H9 (cell line): ENCODE measurements around the gene AIG1. TPM values are rescaled to one million over a fixed set of nuclear protein-coding genes. Genes with fewer than 3 reads are reported as not detected.

Experiments
- DNase-seq: peaks from one replicate; pipeline ENCODE4 v3.0.0-alpha.2; 2017
- H2AFZ ChIP-seq: one replicate; pipeline ENCODE4 v1.6.1; 2013; ENCODE audit warnings: mild to moderate bottlenecking, low read length, control low read depth, moderate library complexity
- H2AK5ac ChIP-seq: 2 replicates; pipeline ENCODE4 v1.6.1; 2013; ENCODE audit warnings: low read length, control low read depth, mixed read lengths; ENCODE audit not compliant: insufficient read length
- H2BK120ac ChIP-seq: one replicate; pipeline ENCODE4 v1.6.1; 2013; ENCODE audit warnings: low read depth, mild to moderate bottlenecking, low read length, control low read depth, inconsistent platforms; ENCODE audit not compliant: poor library complexity, severe bottlenecking
- H2BK12ac ChIP-seq: 2 replicates; pipeline ENCODE4 v1.6.1; 2013; ENCODE audit warnings: low read length, control low read depth, mixed read lengths, low read depth; ENCODE audit not compliant: insufficient read length
- H2BK15ac ChIP-seq: 2 replicates; pipeline ENCODE4 v1.6.1; 2013; ENCODE audit warnings: low read depth, low read length, control low read depth
- H2BK20ac ChIP-seq: one replicate; pipeline ENCODE4 v1.6.1; 2013; ENCODE audit warnings: low read depth, mild to moderate bottlenecking, low read length, control low read depth, inconsistent platforms; ENCODE audit not compliant: poor library complexity, severe bottlenecking
- H2BK5ac ChIP-seq: 2 replicates; pipeline ENCODE4 v1.6.1; 2013; ENCODE audit warnings: low read length, control low read depth, mixed read lengths; ENCODE audit not compliant: insufficient read length
- H3K14ac ChIP-seq: 2 replicates; pipeline ENCODE4 v1.6.1; 2013; ENCODE audit warnings: low read length, control low read depth; ENCODE audit not compliant: insufficient read depth
- H3K18ac ChIP-seq: 2 replicates; pipeline ENCODE4 v1.6.1; 2013; ENCODE audit warnings: low read depth, mild to moderate bottlenecking, mixed read lengths, low read length, control low read depth; ENCODE audit not compliant: insufficient read length
- H3K23ac ChIP-seq: 2 replicates; pipeline ENCODE4 v1.6.1; 2013; ENCODE audit warnings: low read length, control low read depth, mixed read lengths, low read depth; ENCODE audit not compliant: insufficient read length
- H3K23me2 ChIP-seq: 2 replicates; pipeline ENCODE4 v1.6.1; 2013; ENCODE audit warnings: low read depth, mild to moderate bottlenecking, mixed read lengths, low read length, control low read depth; ENCODE audit not compliant: insufficient read length, poor library complexity, severe bottlenecking
- H3K27ac ChIP-seq: 2 replicates; pipeline ENCODE4 v1.5.1; 2013; ENCODE audit warnings: low read length, control low read depth, mixed read lengths, low read depth; ENCODE audit not compliant: insufficient read length
- H3K27me3 ChIP-seq: 2 replicates; pipeline ENCODE4 v1.6.1; 2013; ENCODE audit warnings: low read length, control low read depth, inconsistent platforms; ENCODE audit not compliant: insufficient read depth
- H3K4ac ChIP-seq: 2 replicates; pipeline ENCODE4 v1.6.1; 2013; ENCODE audit warnings: low read depth, mild to moderate bottlenecking, control low read depth, inconsistent platforms, low read length, moderate library complexity
- H3K4me1 ChIP-seq: 2 replicates; pipeline ENCODE4 v1.6.1; 2013; ENCODE audit warnings: low read length, control low read depth, inconsistent platforms; ENCODE audit not compliant: insufficient read depth
- H3K4me2 ChIP-seq: 2 replicates; pipeline ENCODE4 v1.6.1; 2013; ENCODE audit warnings: low read length, control low read depth, mixed read lengths; ENCODE audit not compliant: insufficient read length, insufficient read depth
- H3K56ac ChIP-seq: 2 replicates; pipeline ENCODE4 v1.6.1; 2013; ENCODE audit warnings: low read depth, mild to moderate bottlenecking, mixed read lengths, low read length, control low read depth; ENCODE audit not compliant: insufficient read length
- H3K79me1 ChIP-seq: 2 replicates; pipeline ENCODE4 v1.6.1; 2013; ENCODE audit warnings: low read depth, mild to moderate bottlenecking, moderate library complexity, low read length, control low read depth, inconsistent platforms; ENCODE audit not compliant: insufficient read depth, poor library complexity, severe bottlenecking
- H3K79me2 ChIP-seq: 2 replicates; pipeline ENCODE4 v1.6.1; 2013; ENCODE audit warnings: low read length, control low read depth, inconsistent platforms; ENCODE audit not compliant: insufficient read depth
- H3K9ac ChIP-seq: 2 replicates; pipeline ENCODE4 v1.6.1; 2013; ENCODE audit warnings: low read length, control low read depth, mixed read lengths; ENCODE audit not compliant: insufficient read length; ENCODE audit errors: extremely low read depth
- H3K9me3 ChIP-seq: one replicate; pipeline ENCODE4 v1.6.1; 2013; ENCODE audit warnings: low read depth, low read length, inconsistent platforms; ENCODE audit not compliant: control insufficient read depth
- H3T11ph ChIP-seq: one replicate; pipeline ENCODE4 v1.6.1; 2013; ENCODE audit warnings: mild to moderate bottlenecking, low read length, control low read depth, inconsistent platforms
- H4K20me1 ChIP-seq: one replicate; pipeline ENCODE4 v1.6.1; 2013; ENCODE audit not compliant: control insufficient read depth, insufficient read length, insufficient read depth
- H4K5ac ChIP-seq: 2 replicates; pipeline ENCODE4 v1.6.1; 2013; ENCODE audit warnings: low read depth, mild to moderate bottlenecking, mixed read lengths, low read length, control low read depth; ENCODE audit not compliant: insufficient read length
- H4K8ac ChIP-seq: replicated peaks from 2 replicates; pipeline ENCODE4 v1.6.1; 2013; ENCODE audit warnings: low read length, control low read depth, mixed read lengths, low read depth; ENCODE audit not compliant: insufficient read length
- H4K91ac ChIP-seq: 2 replicates; pipeline ENCODE4 v1.6.1; 2013; ENCODE audit warnings: low read depth, mild to moderate bottlenecking, moderate library complexity, mixed read lengths, low read length, control low read depth; ENCODE audit not compliant: insufficient read length
- H3K27ac Mint-ChIP-seq, 3 experiments: 2 replicates in 2 of 3; 3 replicates in 1 of 3; pipeline ENCODE4 v1.8.0; 2020 to 2021; ENCODE audit warnings: mixed read lengths in 3 of 3, mild to moderate bottlenecking in 1 of 3, moderate library complexity in 1 of 3
- H3K27me3 Mint-ChIP-seq: 2 replicates; pipeline ENCODE4 v1.8.0; 2021; ENCODE audit warnings: low read depth, mild to moderate bottlenecking, moderate library complexity, mixed read lengths
- H3K36me3 Mint-ChIP-seq, 3 experiments: 2 replicates in 2 of 3; 3 replicates in 1 of 3; pipeline ENCODE4 v1.8.0; 2020 to 2021; ENCODE audit warnings: low read depth in 3 of 3, mixed read lengths in 3 of 3; ENCODE audit not compliant: insufficient read depth in 1 of 3
- H3K4me1 Mint-ChIP-seq, 2 experiments: 2 replicates each; pipeline ENCODE4 v1.8.0; 2020; ENCODE audit warnings: mixed read lengths in 2 of 2
- H3K4me3 Mint-ChIP-seq, 2 experiments: 2 replicates in 1 of 2; 3 replicates in 1 of 2; pipeline ENCODE4 v1.8.0; 2020 to 2021; ENCODE audit warnings: mild to moderate bottlenecking in 2 of 2, mixed read lengths in 2 of 2, moderate library complexity in 1 of 2
- H3K9me3 Mint-ChIP-seq, 2 experiments: 2 replicates in 1 of 2; 3 replicates in 1 of 2; pipeline ENCODE4 v1.8.0; 2020; ENCODE audit warnings: mild to moderate bottlenecking in 2 of 2, mixed read lengths in 2 of 2, moderate library complexity in 1 of 2
- WGBS: extraction: QIAGEN DNeasy Blood & Tissue Kit; methylation state at CpG from one replicate; pipeline ENCODE4 v1.1.7; 2013; ENCODE audit warnings: missing lambda C conversion rate, low lambda C conversion rate, mixed read lengths; ENCODE audit not compliant: insufficient read length; ENCODE audit errors: extremely low coverage; 5-methylcytosine and 5-hydroxymethylcytosine counted together
- total RNA-seq: library from RNA; stranded (reverse); gene quantifications from 2 replicates; pipeline ENCODE4 v1.2.1, GENCODE V29; 2021
- TF ChIP-seq, protein P1 (sequence below): fragments of 200-600 bp; sonication (generic); conservative IDR thresholded peaks from 3 replicates; pipeline ENCODE4 v1.8.0; 2021; ENCODE audit warnings: antibody characterized with exemption, mild to moderate bottlenecking

Gene AIG1
- total RNA-seq, 1 experiment from 2014 or later: 44.6 TPM

DNA sequence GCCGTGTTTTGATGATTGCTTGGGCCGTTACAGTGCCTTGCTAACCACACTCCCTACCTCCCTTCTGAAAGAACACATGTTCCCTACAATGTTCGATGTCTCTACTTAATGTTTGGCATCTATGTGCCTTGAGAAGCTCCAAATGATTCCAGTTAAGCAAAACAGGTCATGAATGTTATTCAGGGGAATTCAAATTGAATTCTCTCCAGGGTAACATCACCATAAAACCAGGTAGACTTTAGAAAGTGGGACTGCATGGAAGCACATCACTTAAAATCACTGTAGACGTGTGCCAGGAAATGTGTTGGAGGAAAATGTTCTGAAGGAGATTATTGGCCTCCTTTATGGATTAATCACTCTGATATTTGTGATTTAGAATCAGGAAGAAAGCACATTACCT is 261.7 kb downstream of the AIG1 start:
- Histone ChIP-seq H2BK12ac (no peak overlapping the region), H3T11ph (no peak overlapping the region), H4K20me1 (no peaks in the 10 kb centered on the region), H3K79me2 (no peaks in the 10 kb centered on the region), H3K4me1 (no peaks in the 10 kb centered on the region), H3K23ac (no peak overlapping the region), H3K9me3 (no peaks in the 10 kb centered on the region), H3K4me2 (no peak overlapping the region), H3K18ac (no peak overlapping the region), H3K9ac (no peak overlapping the region), H4K5ac (no peak overlapping the region), H2BK5ac (no peak overlapping the region), H2BK120ac (no peak overlapping the region), H2BK20ac (no peak overlapping the region), H4K8ac (no peak overlapping the region), H3K56ac (no peak overlapping the region), H3K79me1 (no peaks in the 10 kb centered on the region), H2AK5ac (no peak overlapping the region), H3K14ac (no peak overlapping the region), H2AFZ (no peak overlapping the region), H3K23me2 (no peaks in the 10 kb centered on the region), H3K27me3 (no peaks in the 10 kb centered on the region), H4K91ac (no peak overlapping the region), H2BK15ac (no peak overlapping the region), H3K4ac (no peak overlapping the region), H3K27ac (no peak overlapping the region)
- H3K4me3 Mint-ChIP-seq: no peak overlapping the region
- H3K4me1 Mint-ChIP-seq: no peaks in the 10 kb centered on the region
- no peaks in the 10 kb centered on the region for H3K27me3 Mint-ChIP-seq
- H3K27ac Mint-ChIP-seq: no peak overlapping the region; a peak in 1 of 7 replicates
- DNase-seq: no peak
- TF ChIP-seq, protein P1, sequence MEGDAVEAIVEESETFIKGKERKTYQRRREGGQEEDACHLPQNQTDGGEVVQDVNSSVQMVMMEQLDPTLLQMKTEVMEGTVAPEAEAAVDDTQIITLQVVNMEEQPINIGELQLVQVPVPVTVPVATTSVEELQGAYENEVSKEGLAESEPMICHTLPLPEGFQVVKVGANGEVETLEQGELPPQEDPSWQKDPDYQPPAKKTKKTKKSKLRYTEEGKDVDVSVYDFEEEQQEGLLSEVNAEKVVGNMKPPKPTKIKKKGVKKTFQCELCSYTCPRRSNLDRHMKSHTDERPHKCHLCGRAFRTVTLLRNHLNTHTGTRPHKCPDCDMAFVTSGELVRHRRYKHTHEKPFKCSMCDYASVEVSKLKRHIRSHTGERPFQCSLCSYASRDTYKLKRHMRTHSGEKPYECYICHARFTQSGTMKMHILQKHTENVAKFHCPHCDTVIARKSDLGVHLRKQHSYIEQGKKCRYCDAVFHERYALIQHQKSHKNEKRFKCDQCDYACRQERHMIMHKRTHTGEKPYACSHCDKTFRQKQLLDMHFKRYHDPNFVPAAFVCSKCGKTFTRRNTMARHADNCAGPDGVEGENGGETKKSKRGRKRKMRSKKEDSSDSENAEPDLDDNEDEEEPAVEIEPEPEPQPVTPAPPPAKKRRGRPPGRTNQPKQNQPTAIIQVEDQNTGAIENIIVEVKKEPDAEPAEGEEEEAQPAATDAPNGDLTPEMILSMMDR: no peak
- WGBS: no CpG with 5 or more reads among the region's 4 CpGs
- H3K36me3 Mint-ChIP-seq: peaks cover 0 to 9% (median 0%) of the 10 kb centered on the region in 3 experiments; a peak in 3 of 7 replicates
- H3K9me3 Mint-ChIP-seq: peaks cover 6 to 10% of the 10 kb centered on the region in 2 experiments; a peak in 3 of 5 replicates
